ENCODE measurements around the gene STAT6. TPM values are rescaled to one million over a fixed set of nuclear protein-coding genes. Genes with fewer than 3 reads are reported as not detected.
A peak's percentile ranks its signal among the peaks of the same experiment; 100 is the strongest.

Gene STAT6
- total RNA-seq = 34.6 and 53.0 TPM in 2 replicates
- polyA plus RNA-seq = 37.2 and 45.9 TPM in 2 replicates

- H3K4me3 ChIP-seq = peak within 1 kb of the TSS; percentile 31
- H3K9me3 ChIP-seq (ENCODE audit: low read depth) = no peaks in the 10 kb centered on the region
- H3K27me3 ChIP-seq = no peaks in the 10 kb centered on the region
- no peaks in the 10 kb centered on the region for H3K36me3 ChIP-seq
- peak within 1 kb of the TSS; percentile 88 for H3K27ac ChIP-seq
- H3K4me1 ChIP-seq (ENCODE audit: low read depth) = peaks cover 15% of the 10 kb centered on the region
- peak; percentile 80 to 97 for DNase-seq (ENCODE audit: low read depth in 1 of 2, low spot score in 1 of 2)
- TF ChIP-seq CTCF (IDR thresholded peaks at IDR 0.05; ENCODE audit: low read depth, low read length) = no peak
Observed at GRCh38 chr12:57111031-57111734, at the start of gene STAT6. STAT6 (minus strand) TSS chr12:57111362; CDS start chr12:57108278, 3,084 bp downstream.

GRCh38 chr12:57160741-57161140 is 49.6 kb upstream of the STAT6 start:
- no peak for DNase-seq (ENCODE audit: low read depth in 1 of 2, low spot score in 1 of 2)
- no peak overlapping the region for H3K4me3 ChIP-seq
- no peaks in the 10 kb centered on the region for H3K9me3 ChIP-seq (ENCODE audit: low read depth)
- peaks cover 37% of the 10 kb centered on the region for H3K36me3 ChIP-seq
- no peaks in the 10 kb centered on the region for H3K4me1 ChIP-seq (ENCODE audit: low read depth)
- no peak overlapping the region for H3K27ac ChIP-seq
- TF ChIP-seq CTCF (IDR thresholded peaks at IDR 0.05; ENCODE audit: low read depth, low read length) = no peak
- no peaks in the 10 kb centered on the region for H3K27me3 ChIP-seq

- Histone ChIP-seq H3K27ac (no peak overlapping the region), H3K27me3 (no peaks in the 10 kb centered on the region), H3K9me3 (ENCODE audit: low read depth) (no peaks in the 10 kb centered on the region), H3K4me3 (no peak overlapping the region), H3K4me1 (ENCODE audit: low read depth) (no peaks in the 10 kb centered on the region), H3K36me3 (peaks cover 37% of the 10 kb centered on the region)
- DNase-seq (ENCODE audit: low read depth in 1 of 2, low spot score in 1 of 2) = no peak
- no peak for TF ChIP-seq CTCF (IDR thresholded peaks at IDR 0.05; ENCODE audit: low read depth, low read length)
Observed at GRCh38 chr12:57160040-57160439, 48.9 kb upstream of the STAT6 start.

GRCh38 chr12:57159311-57159710 is 48.1 kb upstream of the STAT6 start:
- Histone ChIP-seq H3K4me3 (no peak overlapping the region), H3K27ac (no peak overlapping the region), H3K36me3 (peaks cover 37% of the 10 kb centered on the region), H3K4me1 (ENCODE audit: low read depth) (no peaks in the 10 kb centered on the region), H3K9me3 (ENCODE audit: low read depth) (no peaks in the 10 kb centered on the region), H3K27me3 (no peaks in the 10 kb centered on the region)
- no peak for DNase-seq (ENCODE audit: low read depth in 1 of 2, low spot score in 1 of 2)
- TF ChIP-seq CTCF (IDR thresholded peaks at IDR 0.05; ENCODE audit: low read depth, low read length) = no peak

- H3K4me3 ChIP-seq = no peak overlapping the region
- H3K36me3 ChIP-seq = peaks cover 30% of the 10 kb centered on the region
- no peaks in the 10 kb centered on the region for H3K4me1 ChIP-seq (ENCODE audit: low read depth)
- DNase-seq (ENCODE audit: low read depth in 1 of 2, low spot score in 1 of 2) = no peak
- no peaks in the 10 kb centered on the region for H3K27me3 ChIP-seq
- no peaks in the 10 kb centered on the region for H3K9me3 ChIP-seq (ENCODE audit: low read depth)
- H3K27ac ChIP-seq = no peak overlapping the region
- TF ChIP-seq CTCF (IDR thresholded peaks at IDR 0.05; ENCODE audit: low read depth, low read length) = no peak
Observed at GRCh38 chr12:57158665-57159064, 47.5 kb upstream of the STAT6 start.

All from cardiac muscle cell (in vitro differentiated cells and primary cell).